SK-N-MC (cell line): Measurements from ENCODE around the gene TAF3.

ENCODE experiments used
- EZH2 ChIP-seq: fragments of 200-600 bp; sonication (generic); IDR thresholded peaks from one replicate; pipeline ENCODE4 v1.6.1; 2017; ENCODE audit warnings: antibody characterized with exemption
- POLR2AphosphoS5 ChIP-seq: IDR thresholded peaks from 2 replicates; pipeline ENCODE4 v1.6.1; 2012; ENCODE audit warnings: mild to moderate bottlenecking, low read depth, low read length, borderline replicate concordance

GRCh38 chr10:7836571-7836970, 18.3 kb downstream of the TAF3 start:
- TF ChIP-seq POLR2AphosphoS5 (no peak), EZH2 (no peak)
